Liver (tissue), 3 donors: ENCODE measurements around the gene NIPBL.

Source experiments
- ATF3 ChIP-seq: IDR thresholded peaks from 2 replicates; pipeline ENCODE4 v1.6.1; 2016; ENCODE audit warnings: antibody characterized with exemption
- CTCF ChIP-seq: fragments of 150-350 bp; IDR thresholded peaks from 2 replicates; pipeline ENCODE4 v1.5.1; 2017; ENCODE audit warnings: improper control_type of control experiment, low read depth, low read length; ENCODE audit not compliant: missing input control
- EGR1 ChIP-seq, 2 donors: IDR thresholded peaks; 2 replicates each; pipeline ENCODE4 v1.6.1; 2016 to 2018; ENCODE audit warnings: antibody characterized with exemption in 2 of 2, low read depth in 2 of 2
- GABPA ChIP-seq, 2 donors: IDR thresholded peaks in 1 of 2; conservative IDR thresholded peaks in 1 of 2; 2 replicates each; pipeline ENCODE4 v1.6.1; 2016; ENCODE audit warnings: antibody characterized with exemption in 2 of 2, mild to moderate bottlenecking in 1 of 2, moderate library complexity in 1 of 2
- JUND ChIP-seq, 2 donors: IDR thresholded peaks; 2 replicates each; pipeline ENCODE4 v1.6.1; 2016; ENCODE audit warnings: antibody characterized with exemption in 2 of 2
- MAX ChIP-seq: IDR thresholded peaks from 2 replicates; pipeline ENCODE4 v1.6.1; 2016; ENCODE audit warnings: antibody characterized with exemption
- RAD21 ChIP-seq, 2 donors: IDR thresholded peaks; 2 replicates each; pipeline ENCODE4 v1.6.1; 2016; ENCODE audit warnings: antibody characterized with exemption in 2 of 2, mild to moderate bottlenecking in 2 of 2
- RXRA ChIP-seq, 2 donors: IDR thresholded peaks; 2 replicates each; pipeline ENCODE4 v1.6.1; 2017 to 2018; ENCODE audit warnings: antibody characterized with exemption in 2 of 2, mild to moderate bottlenecking in 1 of 2
- SP1 ChIP-seq: IDR thresholded peaks from 2 replicates; pipeline ENCODE4 v1.6.1; 2018; ENCODE audit warnings: antibody characterized with exemption, mild to moderate bottlenecking
- TAF1 ChIP-seq: conservative IDR thresholded peaks from 2 replicates; pipeline ENCODE4 v1.6.1; 2016; ENCODE audit warnings: antibody characterized with exemption, mild to moderate bottlenecking
- YY1 ChIP-seq: IDR thresholded peaks from 2 replicates; pipeline ENCODE4 v1.6.1; 2016; ENCODE audit warnings: antibody characterized with exemption, mild to moderate bottlenecking
- ZBTB33 ChIP-seq: IDR thresholded peaks from 2 replicates; pipeline ENCODE4 v1.6.1; 2016; ENCODE audit warnings: antibody characterized with exemption
- donor health status: healthy.
- donor health status: healthy.

- TF ChIP-seq YY1: no peak
- no peak for TF ChIP-seq CTCF
- no peak for TF ChIP-seq MAX
- no peak for TF ChIP-seq TAF1
- TF ChIP-seq RXRA (IDR thresholded peaks at IDR 0.05): no peak
- TF ChIP-seq EGR1 (IDR thresholded peaks at IDR 0.05; ENCODE audit: low read depth in 2 of 2): no peak
- no peak for TF ChIP-seq SP1
- TF ChIP-seq JUND (IDR thresholded peaks at IDR 0.05): no peak
- TF ChIP-seq ATF3: no peak
- TF ChIP-seq ZBTB33: no peak
- no peak for TF ChIP-seq GABPA (IDR thresholded peaks at IDR 0.05 in 1 of 2, conservative IDR thresholded peaks at IDR 0.05 in 1 of 2)
- TF ChIP-seq RAD21 (IDR thresholded peaks at IDR 0.05): no peak
Measured at GRCh38 chr5:36944024-36944423, 67.5 kb downstream of the NIPBL start.
